ENCODE results near the gene PSMG1.
"Not testable (repeated sequence)": the region's sequence is repeated elsewhere in the genome, so short reads cannot be mapped to it uniquely, and the experiment has no call there.

The PSMG1 gene

DNA sequence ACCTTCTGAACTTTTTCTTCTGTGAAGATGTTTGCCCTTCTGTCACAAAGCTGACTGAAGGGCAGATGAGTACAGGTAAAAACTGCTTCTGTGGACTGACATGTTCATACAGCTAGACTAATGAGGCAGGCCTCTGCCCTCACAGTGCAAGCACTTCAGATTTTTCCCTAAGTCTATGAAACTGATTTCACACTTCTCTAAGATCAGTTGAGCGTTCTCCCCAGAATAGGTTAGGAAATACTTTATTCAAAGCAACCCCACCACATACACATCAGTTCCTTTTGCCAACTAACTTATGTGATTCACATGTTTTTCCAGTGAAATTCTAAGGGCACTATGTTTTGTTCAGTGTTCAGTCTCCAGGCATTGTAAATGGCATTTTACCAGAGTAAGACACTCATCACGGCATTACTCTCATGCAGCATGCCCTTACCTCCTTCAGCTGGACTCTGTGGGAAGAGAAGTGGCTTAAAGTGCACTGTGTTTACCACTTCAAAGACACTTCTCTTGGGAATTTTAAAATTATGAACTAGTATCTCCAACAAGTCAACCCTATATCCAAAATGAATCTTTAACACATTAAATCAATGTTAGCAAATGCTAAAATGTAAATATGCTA is 5.4 kb upstream of the PSMG1 start:
- no peak for DNase-seq (ENCODE audit: low read depth in 2 of 2)

GRCh38 chr21:39187141-39187540 is 3.9 kb upstream of the PSMG1 start:
- DNase-seq (ENCODE audit: low read depth in 2 of 2), result no peak

DNA sequence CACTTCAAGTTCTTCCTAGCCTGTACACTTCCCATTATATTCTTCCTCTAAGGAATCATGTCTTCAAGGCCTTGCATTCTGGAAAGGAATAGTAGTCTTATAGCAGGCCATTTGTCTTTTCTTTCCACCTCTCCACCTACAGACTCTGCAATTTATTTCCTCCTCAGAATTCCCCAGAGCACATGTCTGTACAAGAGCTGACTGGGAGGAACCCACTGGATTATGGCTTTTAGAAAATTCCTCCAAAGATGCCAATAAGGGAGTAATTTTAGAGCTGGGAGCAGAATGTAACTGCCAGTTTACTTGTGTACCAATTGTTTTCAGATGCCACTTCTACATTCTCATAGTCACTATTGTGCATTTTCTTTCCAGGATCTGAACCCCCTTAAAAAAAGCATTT is 3.4 kb upstream of the PSMG1 start:
- DNase-seq (ENCODE audit: low read depth in 2 of 2), result no peak

GRCh38 chr21:39185157-39185556 is 1.9 kb upstream of the PSMG1 start:
- no peak for DNase-seq (ENCODE audit: low read depth in 2 of 2)

DNA sequence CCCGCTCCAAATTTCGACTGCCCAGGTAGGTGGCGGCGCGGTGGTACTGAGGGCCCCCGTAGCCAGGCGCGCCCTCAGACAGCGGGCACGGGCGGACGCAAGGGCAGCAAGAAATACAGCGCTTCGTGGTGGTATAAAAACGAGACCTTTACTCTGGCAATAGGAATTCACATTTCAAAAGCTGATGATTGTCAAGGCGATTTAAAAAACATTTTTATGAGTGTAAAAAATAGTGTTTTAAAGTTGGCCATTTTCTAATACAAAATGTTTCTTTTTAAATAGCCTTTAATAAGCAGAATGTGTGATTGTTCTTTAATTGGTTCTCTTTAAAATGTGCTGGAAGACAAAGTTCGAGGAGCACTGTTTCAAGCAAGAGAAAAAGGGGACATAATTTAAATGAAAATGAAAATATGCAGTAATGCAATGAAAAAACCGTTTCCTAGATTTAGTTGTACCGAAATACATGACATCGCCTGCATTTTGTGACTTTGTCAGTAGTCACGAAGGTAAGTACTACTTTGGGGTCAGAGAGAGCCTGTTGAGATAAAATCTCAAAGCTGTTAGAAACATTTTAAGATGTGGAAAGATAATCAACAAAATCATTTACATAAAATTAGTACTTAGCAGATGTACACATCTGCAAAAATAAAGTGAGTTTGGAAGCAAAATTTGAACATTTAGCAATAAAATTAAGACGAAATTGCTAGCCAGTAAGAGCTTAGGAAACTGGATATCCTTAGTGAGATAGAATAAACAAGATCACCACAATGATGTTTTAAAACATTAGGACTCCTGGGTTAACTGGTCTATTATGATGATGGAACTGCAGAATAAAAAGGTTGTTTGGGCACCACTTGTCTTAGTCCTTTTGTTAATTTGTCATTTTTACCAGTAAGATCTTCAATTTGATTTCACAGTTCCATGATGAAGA is 1.1 kb upstream of the PSMG1 start:
- DNase-seq (ENCODE audit: low read depth in 2 of 2), result no peak

- DNase-seq (ENCODE audit: low read depth in 2 of 2), result no peak
Measured at GRCh38 chr21:39182484-39183271, 573 bp downstream of the PSMG1 start.

DNA sequence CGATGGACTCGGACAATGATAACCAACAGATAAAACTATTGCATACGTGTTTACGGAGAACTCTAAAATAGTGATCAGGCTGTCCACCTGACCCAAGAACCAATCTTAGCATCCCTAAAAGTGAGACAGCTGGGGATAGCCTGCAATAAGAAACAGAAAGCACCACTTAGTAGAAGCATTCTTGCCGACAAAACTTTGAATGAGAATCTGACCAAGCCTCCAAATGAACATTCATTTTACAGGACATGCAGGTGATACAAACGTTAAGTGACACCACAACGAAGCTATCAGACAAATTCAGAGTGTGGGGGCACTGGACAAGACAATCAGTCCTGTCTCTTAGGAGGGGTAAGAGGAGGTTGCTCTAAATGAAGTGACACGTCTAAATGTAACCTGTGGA is 1.2 kb downstream of the PSMG1 start:
- DNase-seq (ENCODE audit: low read depth in 2 of 2), result no peak

DNA sequence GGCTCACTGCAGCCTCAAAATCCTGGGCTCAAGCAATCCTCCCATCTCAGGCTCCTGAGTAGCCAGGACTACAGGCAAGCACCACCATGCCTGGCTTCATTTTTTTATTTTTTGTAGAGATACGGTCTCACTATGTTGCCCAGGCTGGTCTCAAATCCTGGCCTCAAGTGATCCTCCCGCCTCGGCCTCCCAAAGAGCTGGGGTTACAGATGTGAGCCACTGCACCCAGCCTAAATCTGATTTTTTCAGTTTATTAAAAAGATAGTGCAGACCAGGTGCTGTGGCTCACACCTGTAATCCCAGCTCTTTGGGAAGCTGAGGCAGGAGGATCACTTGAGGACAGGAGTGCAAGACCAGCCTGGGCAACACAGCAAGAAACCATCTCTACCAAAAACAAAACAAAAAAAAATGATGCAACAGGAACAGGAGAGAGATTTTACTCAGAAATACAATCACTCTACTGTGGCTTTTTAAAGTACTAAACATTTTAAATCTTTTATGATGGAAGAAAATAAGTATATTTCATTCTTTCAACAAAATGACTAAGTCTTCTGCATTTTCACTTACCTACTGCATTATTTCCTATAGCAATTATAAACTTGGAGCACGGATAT is 1.9 kb downstream of the PSMG1 start:
- DNase-seq (ENCODE audit: low read depth in 2 of 2), result no peak

DNA sequence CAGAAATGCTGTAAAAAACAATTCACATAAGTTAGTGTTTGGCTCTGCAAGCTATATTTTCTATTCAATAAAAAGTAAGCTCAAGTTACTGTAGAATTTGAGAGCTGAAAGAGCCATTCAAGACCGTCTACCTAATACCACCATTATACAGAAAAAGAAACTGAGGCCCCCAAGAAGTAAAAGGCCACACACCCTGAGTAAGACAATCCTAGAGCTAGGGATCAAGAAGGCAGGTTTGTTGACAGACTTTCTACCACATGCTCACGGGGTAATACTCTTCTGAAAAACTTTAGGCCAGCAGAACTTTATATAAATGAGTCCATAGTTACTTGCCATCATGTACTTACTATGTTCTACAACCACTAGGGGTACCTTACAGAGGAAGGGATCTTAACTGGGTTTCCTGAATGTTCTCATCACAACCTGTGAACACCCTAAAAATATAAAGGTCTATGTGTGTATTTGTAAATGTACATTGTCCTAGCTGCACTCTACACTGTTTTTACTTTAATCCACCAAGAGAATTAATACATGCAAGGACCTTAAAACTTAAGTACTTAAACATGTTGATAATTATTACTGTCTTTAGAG is 2.7 kb downstream of the PSMG1 start:
- DNase-seq (ENCODE audit: low read depth in 2 of 2), result no peak

GRCh38 chr21:39178421-39178820 is 4.8 kb downstream of the PSMG1 start:
- no peak for DNase-seq (ENCODE audit: low read depth in 2 of 2)

GRCh38 chr21:39176271-39176709 is 7.0 kb downstream of the PSMG1 start:
- DNase-seq (ENCODE audit: low read depth in 2 of 2), result no peak

- no peak for DNase-seq (ENCODE audit: low read depth in 2 of 2)
Measured at GRCh38 chr21:39175665-39176064, 7.6 kb downstream of the PSMG1 start.

- no peak for DNase-seq (ENCODE audit: low read depth in 2 of 2)
Measured at GRCh38 chr21:39175154-39175553, 8.1 kb downstream of the PSMG1 start.

DNA sequence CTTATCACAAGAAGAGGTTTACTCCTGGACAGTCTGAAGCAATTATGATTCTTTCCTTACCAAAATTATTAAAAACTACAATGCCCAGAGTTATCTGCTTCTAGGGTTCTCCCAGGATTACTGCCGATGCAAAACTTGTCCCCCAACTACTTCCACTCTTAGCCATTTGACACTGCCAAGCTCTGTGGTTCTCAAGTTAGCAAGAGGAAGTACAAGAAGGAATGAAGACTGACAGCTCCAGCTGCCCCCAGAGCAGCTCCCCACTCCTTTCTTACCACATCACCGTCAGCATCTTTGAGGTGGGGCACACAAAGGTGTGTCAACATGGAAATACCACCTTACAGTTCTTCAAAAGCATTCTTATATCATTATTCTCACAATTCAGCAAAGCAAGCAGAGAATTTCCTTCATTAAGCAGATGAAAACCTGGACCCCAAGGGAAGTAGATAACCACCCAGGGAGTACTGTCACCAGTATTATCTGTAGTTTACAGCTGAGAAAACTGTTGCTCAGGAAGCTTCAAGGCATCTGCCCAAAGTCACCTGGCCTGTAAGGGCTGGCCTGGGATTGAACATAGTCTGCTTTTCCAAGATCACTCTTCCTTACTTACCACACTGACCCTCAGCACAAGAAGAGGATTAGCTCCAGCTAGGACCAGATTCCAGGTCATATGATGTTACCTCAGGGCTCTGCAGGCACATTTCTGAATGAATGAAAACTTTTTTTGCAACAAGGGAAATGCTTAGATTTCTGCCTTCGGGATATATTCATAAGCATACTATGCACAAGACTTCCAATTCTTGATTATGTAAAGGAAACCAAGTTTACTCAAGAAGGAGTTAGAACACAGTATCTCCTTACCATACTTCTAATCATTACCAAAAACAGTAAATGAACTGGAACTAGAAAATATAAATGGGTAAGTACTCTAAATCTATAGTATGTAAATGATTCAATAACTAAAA is 9.3 kb downstream of the PSMG1 start:
- no peak for DNase-seq (ENCODE audit: low read depth in 2 of 2)

GRCh38 chr21:39169906-39170305 is 13.3 kb downstream of the PSMG1 start:
- no peak for DNase-seq (ENCODE audit: low read depth in 2 of 2)

DNA sequence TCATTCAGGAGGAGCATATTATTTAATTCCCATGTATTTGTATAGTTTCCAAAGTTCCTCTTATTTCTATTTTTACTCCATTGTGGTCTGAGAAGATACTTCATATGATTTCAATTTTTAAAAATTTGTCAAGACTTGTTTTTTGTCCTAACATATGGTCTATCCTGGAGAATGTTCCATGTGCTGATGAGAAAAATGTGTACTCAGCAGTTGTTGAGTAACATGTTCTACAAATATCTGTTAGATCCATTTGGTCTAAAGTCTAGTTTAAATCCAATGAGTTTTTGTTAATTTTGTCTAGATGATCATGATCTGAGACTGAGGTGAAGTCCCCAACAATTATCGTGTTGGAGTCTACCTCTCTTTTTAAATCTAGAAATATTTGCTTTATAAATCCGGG is 14.5 kb downstream of the PSMG1 start:
- DNase-seq (ENCODE audit: low read depth in 2 of 2), result no peak

GRCh38 chr21:39164523-39164922 is 18.7 kb downstream of the PSMG1 start:
- no peak for DNase-seq (ENCODE audit: low read depth in 2 of 2)

DNA sequence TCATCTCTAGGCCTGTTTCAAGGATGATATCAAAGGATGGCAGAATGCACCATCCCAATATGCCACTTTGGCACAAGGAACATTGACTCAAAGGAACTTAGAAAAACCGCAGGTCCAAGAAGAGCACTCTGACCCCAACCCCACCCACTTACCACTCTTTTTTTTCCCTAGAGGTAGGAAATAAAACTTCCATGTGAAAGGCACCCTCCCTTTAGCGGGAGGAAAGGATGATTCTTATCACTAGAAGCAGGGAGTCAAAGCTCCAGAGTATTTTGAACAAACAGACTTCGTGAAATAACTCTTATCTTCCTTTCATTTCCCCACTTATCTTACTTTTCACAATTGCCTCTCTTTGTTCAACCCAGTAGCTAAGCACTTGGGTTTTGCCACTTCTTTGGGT is 22.2 kb downstream of the PSMG1 start:
- no peak for DNase-seq (ENCODE audit: low read depth in 2 of 2)

GRCh38 chr21:39159342-39160063 is 23.7 kb downstream of the PSMG1 start:
- peak; percentile 50 to 52 for DNase-seq (ENCODE audit: low read depth in 2 of 2)

- not testable (repeated sequence) for DNase-seq (ENCODE audit: low read depth in 2 of 2)
Measured at GRCh38 chr21:39157241-39157640, 26.0 kb downstream of the PSMG1 start.

Measured in fibroblast of skin of left biceps (primary cell).